Measurements from ENCODE around the gene MED9. TPM values are rescaled to one million over a fixed set of nuclear protein-coding genes. Genes with fewer than 3 reads are reported as not detected.

MED9 gene
- total and polyA plus RNA-seq, 9 of the 15 experiments (the other 6 are each of a cell fraction or from before 2014, with no cell fraction given), result 2.2 to 15.8 (median 12.7) TPM

DNA sequence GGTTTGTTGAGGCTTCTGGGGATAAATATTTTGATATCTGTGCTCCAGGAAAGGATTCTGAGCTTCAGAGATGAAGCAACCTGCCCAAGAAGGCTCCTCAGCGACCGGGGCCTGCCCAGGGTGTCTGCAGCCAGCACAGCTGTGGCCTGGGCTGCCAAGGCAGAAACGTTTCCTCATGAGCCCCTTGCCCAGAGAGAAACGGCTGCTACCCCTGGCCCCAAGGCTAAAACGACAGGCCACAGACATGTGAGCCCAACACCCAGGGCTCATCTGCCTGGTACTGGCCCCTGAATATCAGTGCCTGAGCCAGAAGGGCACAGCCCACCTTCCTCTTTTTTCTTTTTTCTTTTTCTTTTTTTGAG lies 64.8 kb downstream of the MED9 start:
- ChIA-PET CTCF (ENCODE audit: low intra/inter-chr PET ratio) (no interaction called here), POLR2A (no interaction called here)
- ATAC-seq (no peak), DNase-seq (ENCODE audit: extremely low read depth in 1 of 4, low spot score in 3 of 4) (no peak), FAIRE-seq (no peak)
- 40% methylated on average over 5 of the region's 5 CpGs for WGBS (ENCODE audit: insufficient coverage, low coverage, missing lambda C conversion rate)
- Histone ChIP-seq H3K79me2 (ENCODE audit: control insufficient read depth, insufficient read depth, low read length) (no peaks in the 10 kb centered on the region), H3K4me3 (no peak overlapping the region), H3K9me3 (replicated peaks; ENCODE audit: control insufficient read depth, insufficient read depth, low read depth, low read length) (no peaks in the 10 kb centered on the region), H3K4me2 (ENCODE audit: insufficient read depth, low read length) (no peak overlapping the region), H3K4me1 (replicated peaks in 1 of 2; ENCODE audit: control insufficient read depth in 2 of 2, insufficient read depth in 2 of 2, low read length in 2 of 2) (peaks cover 5 to 27% of the 10 kb centered on the region in 2 experiments; a peak in 4 of 5 replicates), H3K27ac (ENCODE audit: extremely low read depth, low read depth, low read length) (no peak overlapping the region), H2AFZ (ENCODE audit: low read depth, low read length) (no peak overlapping the region), H3K9ac (ENCODE audit: insufficient read depth in 1 of 2, low read depth in 2 of 2, low read length in 2 of 2) (no peak overlapping the region), H3K27me3 (ENCODE audit: control insufficient read depth in 2 of 2, insufficient read depth in 2 of 2, low read length in 2 of 2) (no peaks in the 10 kb centered on the region), H3K36me3 (ENCODE audit: control insufficient read depth, insufficient read depth, low read length) (no peaks in the 10 kb centered on the region), H3K9me1 (ENCODE audit: control insufficient read depth, insufficient read depth, low read length) (no peaks in the 10 kb centered on the region), H4K20me1 (replicated peaks; ENCODE audit: control insufficient read depth, insufficient read depth, low read length) (no peaks in the 10 kb centered on the region)
- BruUV-seq (replicated peaks), result no TSS peak
- in situ Hi-C loops (cut with MboI), result no loop called here
- intact Hi-C loops (cut with micrococcal nuclease), result no loop called here
- TF ChIP-seq PHF8 (IDR thresholded peaks at IDR 0.05; ENCODE audit: borderline replicate concordance, low read length), result no peak
- TF ChIP-seq, protein P1, sequence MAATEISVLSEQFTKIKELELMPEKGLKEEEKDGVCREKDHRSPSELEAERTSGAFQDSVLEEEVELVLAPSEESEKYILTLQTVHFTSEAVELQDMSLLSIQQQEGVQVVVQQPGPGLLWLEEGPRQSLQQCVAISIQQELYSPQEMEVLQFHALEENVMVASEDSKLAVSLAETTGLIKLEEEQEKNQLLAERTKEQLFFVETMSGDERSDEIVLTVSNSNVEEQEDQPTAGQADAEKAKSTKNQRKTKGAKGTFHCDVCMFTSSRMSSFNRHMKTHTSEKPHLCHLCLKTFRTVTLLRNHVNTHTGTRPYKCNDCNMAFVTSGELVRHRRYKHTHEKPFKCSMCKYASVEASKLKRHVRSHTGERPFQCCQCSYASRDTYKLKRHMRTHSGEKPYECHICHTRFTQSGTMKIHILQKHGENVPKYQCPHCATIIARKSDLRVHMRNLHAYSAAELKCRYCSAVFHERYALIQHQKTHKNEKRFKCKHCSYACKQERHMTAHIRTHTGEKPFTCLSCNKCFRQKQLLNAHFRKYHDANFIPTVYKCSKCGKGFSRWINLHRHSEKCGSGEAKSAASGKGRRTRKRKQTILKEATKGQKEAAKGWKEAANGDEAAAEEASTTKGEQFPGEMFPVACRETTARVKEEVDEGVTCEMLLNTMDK (IDR thresholded peaks at IDR 0.05; ENCODE audit: borderline replicate concordance, insufficient read depth, low read depth, low read length, poor library complexity, severe bottlenecking), result no peak
- TF ChIP-seq SIN3B (IDR thresholded peaks at IDR 0.05; ENCODE audit: low read depth), result no peak
- TF ChIP-seq MAFG (tag; conservative IDR thresholded peaks at IDR 0.05), result no peak
- no peak for TF ChIP-seq PRMT5 (CRISPR knock-in tag; IDR thresholded peaks at IDR 0.05)
- TF ChIP-seq, protein P2, sequence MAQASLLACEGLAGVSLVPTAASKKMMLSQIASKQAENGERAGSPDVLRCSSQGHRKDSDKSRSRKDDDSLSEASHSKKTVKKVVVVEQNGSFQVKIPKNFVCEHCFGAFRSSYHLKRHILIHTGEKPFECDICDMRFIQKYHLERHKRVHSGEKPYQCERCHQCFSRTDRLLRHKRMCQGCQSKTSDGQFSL (CRISPR knock-in tag; IDR thresholded peaks at IDR 0.05), result no peak
- TF ChIP-seq, protein P2 (tag; IDR thresholded peaks at IDR 0.05), result no peak
- no peak for TF ChIP-seq TSC22D4 (tag; IDR thresholded peaks at IDR 0.05)
- TF ChIP-seq LARP7 (IDR thresholded peaks at IDR 0.05), result no peak
- TF ChIP-seq, protein P3, sequence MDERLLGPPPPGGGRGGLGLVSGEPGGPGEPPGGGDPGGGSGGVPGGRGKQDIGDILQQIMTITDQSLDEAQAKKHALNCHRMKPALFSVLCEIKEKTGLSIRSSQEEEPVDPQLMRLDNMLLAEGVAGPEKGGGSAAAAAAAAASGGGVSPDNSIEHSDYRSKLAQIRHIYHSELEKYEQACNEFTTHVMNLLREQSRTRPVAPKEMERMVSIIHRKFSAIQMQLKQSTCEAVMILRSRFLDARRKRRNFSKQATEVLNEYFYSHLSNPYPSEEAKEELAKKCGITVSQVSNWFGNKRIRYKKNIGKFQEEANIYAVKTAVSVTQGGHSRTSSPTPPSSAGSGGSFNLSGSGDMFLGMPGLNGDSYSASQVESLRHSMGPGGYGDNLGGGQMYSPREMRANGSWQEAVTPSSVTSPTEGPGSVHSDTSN (CRISPR knock-in tag; IDR thresholded peaks at IDR 0.05; ENCODE audit: low read depth), result no peak
- TF ChIP-seq, protein P3 (tag; conservative IDR thresholded peaks at IDR 0.05; ENCODE audit: low read depth), result no peak
- no peak for TF ChIP-seq ZNF717 (CRISPR knock-in tag; IDR thresholded peaks at IDR 0.05)
- TF ChIP-seq EWSR1 (IDR thresholded peaks at IDR 0.05; ENCODE audit: borderline replicate concordance, low read depth, partially characterized antibody), result no peak

Measured in K562 (cell line).